ENCODE results near the gene CRELD2.

DNA sequence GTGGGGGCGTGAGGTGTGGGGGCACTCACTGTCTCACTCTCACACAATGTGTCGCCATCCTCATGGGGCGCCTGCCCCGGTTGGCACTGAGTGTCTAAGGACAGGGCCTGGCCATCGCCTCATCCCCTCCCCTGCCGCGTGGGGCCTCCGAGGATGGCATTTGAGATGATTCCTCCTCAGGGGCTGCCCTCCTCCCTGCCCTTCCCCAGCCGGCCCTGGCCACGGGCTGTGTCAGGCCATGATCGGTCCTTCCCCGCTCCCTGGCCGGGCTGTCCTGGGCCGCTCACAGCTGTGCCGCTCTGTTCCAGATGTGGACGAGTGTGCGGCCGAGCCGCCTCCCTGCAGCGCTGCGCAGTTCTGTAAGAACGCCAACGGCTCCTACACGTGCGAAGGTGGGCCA lies 4.5 kb downstream of the CRELD2 start:
- TF ChIP-seq, protein P1, sequence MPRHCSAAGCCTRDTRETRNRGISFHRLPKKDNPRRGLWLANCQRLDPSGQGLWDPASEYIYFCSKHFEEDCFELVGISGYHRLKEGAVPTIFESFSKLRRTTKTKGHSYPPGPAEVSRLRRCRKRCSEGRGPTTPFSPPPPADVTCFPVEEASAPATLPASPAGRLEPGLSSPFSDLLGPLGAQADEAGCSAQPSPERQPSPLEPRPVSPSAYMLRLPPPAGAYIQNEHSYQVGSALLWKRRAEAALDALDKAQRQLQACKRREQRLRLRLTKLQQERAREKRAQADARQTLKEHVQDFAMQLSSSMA (CRISPR knock-in tag; IDR thresholded peaks at IDR 0.05) = no peak
- TF ChIP-seq TRIM24 (CRISPR knock-in tag; IDR thresholded peaks at IDR 0.05) (no peak), ZC3H13 (CRISPR knock-in tag; IDR thresholded peaks at IDR 0.05) (no peak), FOXM1 (CRISPR knock-in tag; IDR thresholded peaks at IDR 0.05) (no peak), SALL2 (CRISPR knock-in tag; IDR thresholded peaks at IDR 0.05) (no peak), POLR2AphosphoS5 (IDR thresholded peaks at IDR 0.05; ENCODE audit: low read depth, low read length) (no peak), FOXP1 (IDR thresholded peaks at IDR 0.05) (no peak), FOXP1 (CRISPR knock-in tag; IDR thresholded peaks at IDR 0.05) (no peak), KAT7 (CRISPR knock-in tag; IDR thresholded peaks at IDR 0.05; ENCODE audit: borderline replicate concordance) (no peak), ZC3H4 (CRISPR knock-in tag; IDR thresholded peaks at IDR 0.05; ENCODE audit: borderline replicate concordance) (no peak)
- TF ChIP-seq, protein P2, sequence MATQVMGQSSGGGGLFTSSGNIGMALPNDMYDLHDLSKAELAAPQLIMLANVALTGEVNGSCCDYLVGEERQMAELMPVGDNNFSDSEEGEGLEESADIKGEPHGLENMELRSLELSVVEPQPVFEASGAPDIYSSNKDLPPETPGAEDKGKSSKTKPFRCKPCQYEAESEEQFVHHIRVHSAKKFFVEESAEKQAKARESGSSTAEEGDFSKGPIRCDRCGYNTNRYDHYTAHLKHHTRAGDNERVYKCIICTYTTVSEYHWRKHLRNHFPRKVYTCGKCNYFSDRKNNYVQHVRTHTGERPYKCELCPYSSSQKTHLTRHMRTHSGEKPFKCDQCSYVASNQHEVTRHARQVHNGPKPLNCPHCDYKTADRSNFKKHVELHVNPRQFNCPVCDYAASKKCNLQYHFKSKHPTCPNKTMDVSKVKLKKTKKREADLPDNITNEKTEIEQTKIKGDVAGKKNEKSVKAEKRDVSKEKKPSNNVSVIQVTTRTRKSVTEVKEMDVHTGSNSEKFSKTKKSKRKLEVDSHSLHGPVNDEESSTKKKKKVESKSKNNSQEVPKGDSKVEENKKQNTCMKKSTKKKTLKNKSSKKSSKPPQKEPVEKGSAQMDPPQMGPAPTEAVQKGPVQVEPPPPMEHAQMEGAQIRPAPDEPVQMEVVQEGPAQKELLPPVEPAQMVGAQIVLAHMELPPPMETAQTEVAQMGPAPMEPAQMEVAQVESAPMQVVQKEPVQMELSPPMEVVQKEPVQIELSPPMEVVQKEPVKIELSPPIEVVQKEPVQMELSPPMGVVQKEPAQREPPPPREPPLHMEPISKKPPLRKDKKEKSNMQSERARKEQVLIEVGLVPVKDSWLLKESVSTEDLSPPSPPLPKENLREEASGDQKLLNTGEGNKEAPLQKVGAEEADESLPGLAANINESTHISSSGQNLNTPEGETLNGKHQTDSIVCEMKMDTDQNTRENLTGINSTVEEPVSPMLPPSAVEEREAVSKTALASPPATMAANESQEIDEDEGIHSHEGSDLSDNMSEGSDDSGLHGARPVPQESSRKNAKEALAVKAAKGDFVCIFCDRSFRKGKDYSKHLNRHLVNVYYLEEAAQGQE (IDR thresholded peaks at IDR 0.05; ENCODE audit: borderline replicate concordance in 1 of 2, low read depth in 1 of 2, low read length in 2 of 2) = no peak
- TF ChIP-seq, protein P3, sequence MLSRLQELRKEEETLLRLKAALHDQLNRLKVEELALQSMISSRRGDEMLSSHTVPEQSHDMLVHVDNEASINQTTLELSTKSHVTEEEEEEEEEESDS (CRISPR knock-in tag; IDR thresholded peaks at IDR 0.05; ENCODE audit: borderline replicate concordance) = no peak
- TF ChIP-seq, protein P4, sequence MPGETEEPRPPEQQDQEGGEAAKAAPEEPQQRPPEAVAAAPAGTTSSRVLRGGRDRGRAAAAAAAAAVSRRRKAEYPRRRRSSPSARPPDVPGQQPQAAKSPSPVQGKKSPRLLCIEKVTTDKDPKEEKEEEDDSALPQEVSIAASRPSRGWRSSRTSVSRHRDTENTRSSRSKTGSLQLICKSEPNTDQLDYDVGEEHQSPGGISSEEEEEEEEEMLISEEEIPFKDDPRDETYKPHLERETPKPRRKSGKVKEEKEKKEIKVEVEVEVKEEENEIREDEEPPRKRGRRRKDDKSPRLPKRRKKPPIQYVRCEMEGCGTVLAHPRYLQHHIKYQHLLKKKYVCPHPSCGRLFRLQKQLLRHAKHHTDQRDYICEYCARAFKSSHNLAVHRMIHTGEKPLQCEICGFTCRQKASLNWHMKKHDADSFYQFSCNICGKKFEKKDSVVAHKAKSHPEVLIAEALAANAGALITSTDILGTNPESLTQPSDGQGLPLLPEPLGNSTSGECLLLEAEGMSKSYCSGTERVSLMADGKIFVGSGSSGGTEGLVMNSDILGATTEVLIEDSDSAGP (CRISPR knock-in tag; IDR thresholded peaks at IDR 0.05; ENCODE audit: borderline replicate concordance) = no peak

Measured in HepG2 (cell line).